ENCODE data around the gene TTC34.
A peak's percentile ranks its signal among the peaks of the same experiment; 100 is the strongest.
"Not testable (repeated sequence)": the region's sequence is repeated elsewhere in the genome, so short reads cannot be mapped to it uniquely, and the experiment has no call there.

TTC34 gene

DNA sequence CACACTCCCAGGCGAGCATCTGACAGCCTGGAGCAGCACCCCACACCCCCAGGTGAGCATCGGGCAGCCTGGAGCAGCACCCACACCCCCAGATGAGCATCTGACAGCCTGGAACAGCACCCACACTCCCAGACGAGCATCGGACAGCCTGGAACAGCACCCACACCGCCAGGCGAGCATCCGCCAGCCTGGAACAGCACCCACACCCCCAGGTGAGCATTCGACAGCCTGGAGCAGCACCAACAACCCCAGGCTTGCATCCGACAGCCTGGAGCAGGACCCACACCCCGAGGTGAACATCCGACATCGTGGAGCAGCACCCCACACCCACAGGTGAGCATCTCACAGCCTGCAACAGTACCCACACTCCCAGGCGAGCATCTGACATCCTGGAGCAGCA lies 42.1 kb downstream of the TTC34 start:
- not testable (repeated sequence) for DNase-seq

DNA sequence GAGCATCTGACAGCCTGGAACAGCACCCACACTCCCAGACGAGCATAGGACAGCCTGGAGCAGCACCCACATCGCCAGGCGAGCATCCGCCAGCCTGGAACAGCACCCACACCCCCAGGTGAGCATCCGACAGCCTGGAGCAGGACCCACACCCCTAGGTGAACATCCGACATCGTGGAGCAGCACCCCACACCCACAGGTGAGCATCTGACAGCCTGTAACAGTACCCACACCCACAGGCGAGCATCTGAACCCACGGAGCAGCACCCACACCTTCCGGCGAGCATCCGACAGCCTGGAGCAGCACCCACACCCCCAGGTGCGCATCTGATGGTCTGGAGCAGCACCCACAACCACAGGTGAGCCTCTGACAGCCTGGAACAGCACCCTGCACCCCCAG lies 44.0 kb downstream of the TTC34 start:
- DNase-seq: not testable (repeated sequence)

DNA sequence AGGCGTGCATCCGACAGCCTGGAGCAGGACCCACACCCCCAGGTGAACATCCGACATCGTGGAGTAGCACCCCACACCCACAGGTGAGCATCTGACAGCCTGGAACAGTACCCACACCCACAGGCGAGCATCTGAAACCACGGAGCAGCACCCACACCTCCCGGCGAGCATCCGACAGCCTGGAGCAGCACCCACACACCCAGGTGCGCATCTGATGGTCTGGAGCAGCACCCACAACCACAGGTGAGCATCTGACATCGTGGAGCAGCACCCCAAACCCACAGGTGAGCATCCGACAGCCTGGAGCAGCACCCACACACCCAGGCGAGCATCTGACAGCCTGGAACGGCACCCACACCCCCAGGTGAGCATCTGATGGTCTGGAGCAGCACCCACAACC lies 46.1 kb downstream of the TTC34 start:
- not testable (repeated sequence) for DNase-seq

DNA sequence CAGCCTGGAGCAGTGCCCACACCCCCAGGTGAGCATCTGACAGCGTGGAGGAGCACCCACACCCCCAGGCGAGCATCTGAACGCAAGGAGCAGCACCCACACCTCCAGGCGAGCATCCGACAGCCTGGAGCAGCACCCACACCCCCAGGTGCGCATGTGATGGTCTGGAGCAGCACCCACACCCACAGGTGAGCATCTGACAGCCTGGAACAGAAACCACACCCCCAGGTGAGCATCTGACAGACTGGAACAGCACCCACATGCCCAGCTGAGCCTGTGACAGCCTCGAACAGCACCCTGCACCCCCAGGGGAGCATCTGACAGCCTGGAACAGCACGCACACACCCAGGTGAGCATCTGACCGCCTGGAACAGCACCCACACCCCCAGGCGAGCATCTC lies 46.9 kb downstream of the TTC34 start:
- not testable (repeated sequence) for DNase-seq

DNA sequence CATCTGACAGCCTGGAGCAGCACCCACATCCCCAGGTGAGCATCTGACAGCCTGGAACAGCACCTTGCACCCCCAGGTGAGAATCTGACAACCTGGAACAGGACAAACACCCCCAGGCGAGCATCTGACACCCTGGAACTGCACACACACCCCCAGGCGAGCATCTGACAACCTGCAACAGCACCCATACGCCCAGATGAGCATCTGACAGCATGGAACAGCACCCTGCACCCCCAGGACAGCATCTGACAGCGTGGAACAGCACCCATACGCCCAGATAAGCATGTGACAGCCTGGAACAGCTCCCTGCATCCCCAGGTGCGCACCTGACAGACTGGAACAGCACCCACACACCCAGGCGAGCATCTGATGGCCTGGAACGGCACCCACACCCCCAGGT lies 49.0 kb downstream of the TTC34 start:
- DNase-seq: not testable (repeated sequence)

DNA sequence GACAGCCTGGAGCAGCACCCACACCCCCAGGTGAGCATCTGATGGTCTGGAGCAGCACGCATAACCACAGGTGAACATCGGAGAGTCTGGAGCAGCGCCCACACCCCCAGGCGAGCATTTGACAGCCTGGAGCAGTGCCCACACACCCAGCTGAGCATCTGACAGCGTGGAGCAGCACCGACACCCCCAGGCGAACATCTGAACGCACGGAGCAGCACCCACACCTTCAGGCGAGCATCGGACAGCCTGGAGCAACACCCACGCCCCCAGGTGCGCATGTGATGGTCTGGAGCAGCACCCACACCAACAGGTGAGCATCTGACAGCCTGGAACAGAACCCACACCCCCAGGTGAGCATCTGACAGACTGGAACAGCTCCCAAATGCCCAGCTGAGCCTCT lies 49.6 kb downstream of the TTC34 start:
- not testable (repeated sequence) for DNase-seq

DNA sequence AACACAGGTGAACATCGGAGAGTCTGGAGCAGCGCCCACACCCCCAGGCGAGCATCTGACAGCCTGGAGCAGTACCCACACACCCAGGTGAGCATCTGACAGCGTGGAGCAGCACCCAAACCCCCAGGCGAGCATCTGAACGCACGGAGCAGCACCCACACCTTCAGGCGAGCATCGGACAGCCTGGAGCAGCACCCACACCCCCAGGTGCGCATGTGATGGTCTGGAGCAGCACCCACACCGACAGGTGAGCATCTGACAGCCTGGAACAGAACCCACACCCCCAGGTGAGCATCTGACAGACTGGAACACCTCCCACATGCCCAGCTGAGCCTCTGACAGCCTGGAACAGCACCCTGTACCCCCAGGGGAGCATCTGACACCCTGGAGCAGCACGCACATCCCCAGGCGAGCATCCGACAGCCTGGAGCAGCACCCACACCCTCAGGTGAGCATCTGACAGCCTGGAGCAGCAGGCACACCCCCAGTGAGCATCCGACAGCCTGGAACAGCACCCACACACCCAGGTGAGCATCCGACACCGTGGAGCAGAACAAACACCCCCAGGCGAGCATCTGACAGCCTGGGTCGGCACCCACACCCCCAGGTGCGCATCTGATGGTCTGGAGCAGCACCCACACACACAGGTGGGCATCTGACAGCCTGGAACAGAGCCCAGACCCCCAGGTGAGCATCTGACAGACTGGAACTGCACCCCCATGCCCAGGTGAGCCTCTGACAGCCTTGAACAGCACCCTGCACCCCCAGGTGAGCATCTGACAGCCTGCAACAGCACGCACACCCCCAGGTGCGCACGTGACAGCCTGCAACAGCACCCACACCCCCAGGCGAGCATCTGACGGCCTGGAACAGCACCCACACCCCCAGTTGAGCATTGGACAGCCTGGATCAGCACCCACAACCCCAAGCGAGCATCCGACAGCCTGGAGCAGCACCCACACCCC lies 50.4 kb downstream of the TTC34 start:
- DNase-seq: not testable (repeated sequence)

DNA sequence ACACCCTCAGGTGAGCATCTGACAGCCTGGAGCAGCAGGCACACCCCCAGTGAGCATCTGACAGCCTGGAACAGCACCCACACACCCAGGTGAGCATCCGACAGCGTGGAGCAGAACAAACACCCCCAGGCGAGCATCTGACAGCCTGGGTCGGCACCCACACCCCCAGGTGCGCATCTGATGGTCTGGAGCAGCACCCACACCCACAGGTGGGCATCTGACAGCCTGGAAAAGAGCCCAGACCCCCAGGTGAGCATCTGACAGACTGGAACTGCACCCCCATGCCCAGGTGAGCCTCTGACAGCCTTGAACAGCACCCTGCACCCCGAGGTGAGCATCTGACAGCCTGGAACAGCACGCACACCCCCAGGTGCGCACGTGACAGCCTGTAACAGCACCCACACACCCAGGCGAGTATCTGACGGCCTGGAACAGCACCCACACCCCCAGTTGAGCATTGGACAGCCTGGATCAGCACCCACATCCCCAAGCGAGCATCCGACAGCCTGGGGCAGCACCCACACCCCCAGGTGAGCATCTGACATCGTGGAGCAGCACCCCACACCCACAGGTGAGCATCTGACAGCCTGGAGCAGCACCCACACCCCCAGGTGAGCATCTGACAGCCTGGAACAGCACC lies 51.3 kb downstream of the TTC34 start:
- not testable (repeated sequence) for DNase-seq

DNA sequence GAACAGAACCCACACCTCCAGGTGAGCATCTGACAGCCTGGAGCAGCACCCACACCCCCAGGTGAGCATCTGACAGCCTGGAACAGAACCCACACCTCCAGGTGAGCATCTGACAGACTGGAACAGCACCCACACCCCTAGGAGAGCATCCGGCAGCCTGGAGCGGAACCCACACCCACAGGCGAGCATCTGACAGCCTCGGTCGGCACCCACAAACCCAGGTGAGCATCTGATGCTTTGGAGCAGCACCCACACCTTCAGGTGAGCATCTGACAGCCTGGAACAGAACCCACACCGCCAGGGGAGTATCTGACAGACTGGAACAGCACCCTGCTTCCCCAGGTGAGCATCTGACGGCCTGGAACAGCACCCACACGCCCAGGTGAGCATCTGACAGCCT lies 52.9 kb downstream of the TTC34 start:
- not testable (repeated sequence) for DNase-seq

DNA sequence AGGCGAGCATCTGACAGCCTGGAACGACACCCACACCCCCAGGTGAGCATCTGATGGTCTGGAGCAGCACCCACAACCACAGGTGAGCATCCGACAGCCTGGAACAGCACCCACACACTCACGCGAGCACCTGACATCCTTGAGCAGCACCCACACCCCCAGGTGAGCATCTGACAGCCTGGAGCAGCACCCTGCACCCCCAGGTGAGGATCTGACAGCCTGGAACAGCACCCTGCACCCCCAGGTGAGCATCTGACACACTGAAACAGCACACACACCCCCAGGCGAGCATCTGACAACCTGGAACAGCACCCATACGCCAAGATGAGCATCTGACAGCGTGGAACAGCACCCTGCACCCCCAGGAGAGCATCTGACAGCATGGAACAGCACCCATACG lies 106.7 kb downstream of the TTC34 start:
- DNase-seq: not testable (repeated sequence)

DNA sequence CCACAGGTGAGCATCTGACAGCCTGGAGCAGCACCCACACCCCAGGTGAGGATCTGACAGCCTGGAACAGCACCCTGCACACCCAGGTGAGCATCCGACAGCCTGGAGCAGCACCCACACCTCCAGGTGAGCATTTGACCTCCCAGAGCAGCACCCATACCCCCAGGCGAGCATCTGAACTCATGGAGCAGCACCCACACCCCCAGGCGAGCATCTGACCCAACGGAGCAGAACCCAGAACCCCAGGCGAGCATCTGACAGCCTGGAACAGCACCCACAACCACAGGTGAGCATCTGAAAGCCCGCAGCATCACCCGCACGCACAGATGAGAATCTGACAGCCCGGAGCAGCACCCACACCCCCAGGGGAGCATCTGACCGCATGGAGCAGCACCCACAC lies 111.3 kb downstream of the TTC34 start:
- not testable (repeated sequence) for DNase-seq

DNA sequence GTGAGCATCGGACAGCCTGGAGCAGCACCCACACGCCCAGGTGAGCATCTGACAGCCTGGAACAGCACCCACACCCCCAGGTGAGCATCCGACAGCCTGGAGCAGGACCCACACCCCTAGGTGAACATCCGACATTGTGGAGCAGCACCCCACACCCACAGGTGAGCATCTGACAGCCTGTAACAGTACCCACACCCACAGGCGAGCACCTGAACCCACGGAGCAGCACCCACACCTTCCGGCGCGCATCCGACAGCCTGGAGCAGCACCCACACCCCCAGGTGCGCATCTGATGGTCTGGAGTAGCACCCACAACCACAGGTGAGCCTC lies 113.2 kb downstream of the TTC34 start:
- not testable (repeated sequence) for DNase-seq

DNA sequence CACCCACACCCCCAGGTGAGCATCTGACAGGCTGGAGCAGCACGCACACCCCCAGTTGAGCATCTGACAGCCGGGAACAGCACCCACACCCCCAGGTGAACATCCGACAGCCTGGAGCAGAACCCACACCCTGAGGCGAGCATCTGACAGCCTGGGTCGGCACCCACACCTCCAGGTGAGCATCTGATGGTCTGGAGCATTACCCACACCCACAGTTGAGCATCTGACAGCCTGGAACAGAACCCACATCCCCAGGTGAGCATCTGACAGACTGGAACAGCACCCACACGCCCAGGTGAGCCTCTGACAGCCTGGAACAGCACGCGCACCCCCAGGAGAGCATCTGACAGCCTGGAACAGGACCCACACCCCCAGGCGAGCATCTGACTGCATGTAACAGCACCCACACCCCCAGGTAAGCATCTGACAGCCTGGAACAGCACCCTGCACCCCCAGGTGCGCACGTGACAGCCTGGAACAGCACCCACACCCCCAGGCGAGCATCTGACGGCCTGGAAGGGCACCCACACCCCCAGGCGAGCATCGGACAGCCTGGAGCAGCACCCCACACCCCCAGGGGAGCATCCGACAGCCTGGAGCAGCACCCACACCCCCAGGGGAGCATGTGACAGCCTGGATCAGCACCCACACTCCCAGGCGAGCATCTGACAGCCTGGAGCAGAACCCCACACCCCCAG lies 113.7 kb downstream of the TTC34 start:
- DNase-seq: not testable (repeated sequence)

DNA sequence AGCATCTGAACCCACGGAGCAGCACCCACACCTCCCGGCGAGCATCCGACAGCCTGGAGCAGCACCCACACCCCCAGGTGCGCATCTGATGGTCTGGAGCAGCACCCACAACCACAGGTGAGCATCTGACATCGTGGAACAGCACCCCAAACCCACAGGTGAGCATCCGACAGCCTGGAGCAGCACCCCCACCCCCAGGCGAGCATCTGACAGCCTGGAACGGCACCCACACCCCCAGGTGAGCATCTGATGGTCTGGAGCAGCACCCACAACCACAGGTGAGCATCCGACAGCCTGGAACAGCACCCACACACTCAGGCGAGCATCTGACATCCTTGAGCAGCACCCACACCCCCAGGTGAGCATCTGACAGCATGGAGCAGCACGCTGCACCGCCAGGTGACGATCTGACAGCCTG lies 114.3 kb downstream of the TTC34 start:
- not testable (repeated sequence) for DNase-seq

DNA sequence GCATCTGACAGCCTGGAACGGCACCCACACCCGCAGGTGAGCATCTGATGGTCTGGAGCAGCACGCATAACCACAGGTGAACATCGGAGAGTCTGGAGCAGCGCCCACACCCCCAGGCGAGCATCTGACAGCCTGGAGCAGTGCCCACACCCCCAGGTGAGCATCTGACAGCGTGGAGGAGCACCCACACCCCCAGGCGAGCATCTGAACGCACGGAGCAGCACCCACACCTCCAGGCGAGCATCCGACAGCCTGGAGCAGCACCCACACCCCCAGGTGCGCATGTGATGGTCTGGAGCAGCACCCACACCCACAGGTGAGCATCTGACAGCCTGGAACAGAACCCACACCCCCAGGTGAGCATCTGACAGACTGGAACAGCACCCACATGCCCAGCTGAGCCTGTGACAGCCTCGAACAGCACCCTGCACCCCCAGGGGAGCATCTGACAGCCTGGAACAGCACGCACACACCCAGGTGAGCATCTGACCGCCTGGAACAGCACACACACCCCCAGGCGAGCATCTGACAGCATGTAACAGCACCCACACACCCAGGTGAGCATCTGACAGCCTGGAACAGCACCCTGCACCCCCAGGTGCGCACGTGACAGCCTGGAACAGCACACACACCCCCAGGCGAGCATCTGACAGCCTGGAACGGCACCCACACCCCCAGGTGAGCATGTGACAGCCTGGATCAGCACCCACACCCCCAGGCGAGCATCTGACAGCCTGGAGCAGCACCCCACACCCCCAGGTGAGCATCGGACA lies 115.2 kb downstream of the TTC34 start:
- DNase-seq: not testable (repeated sequence)

DNA sequence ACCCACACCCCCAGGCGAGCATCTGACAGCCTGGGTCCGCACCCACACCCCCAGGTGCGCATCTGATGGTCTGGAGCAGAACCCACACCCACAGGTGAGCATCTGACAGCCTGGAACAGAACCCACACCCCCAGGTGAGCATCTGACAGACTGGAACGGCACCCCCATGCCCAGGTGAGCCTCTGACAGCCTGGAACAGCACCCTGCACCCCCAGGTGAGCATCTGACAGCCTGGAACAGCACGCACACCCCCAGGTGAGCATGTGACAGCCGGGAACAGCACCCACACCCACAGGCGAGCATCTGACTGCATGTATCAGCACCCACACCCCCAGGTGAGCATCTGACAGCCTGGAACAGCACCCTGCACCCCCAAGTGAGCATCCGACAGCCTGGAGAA lies 115.8 kb downstream of the TTC34 start:
- not testable (repeated sequence) for DNase-seq

DNA sequence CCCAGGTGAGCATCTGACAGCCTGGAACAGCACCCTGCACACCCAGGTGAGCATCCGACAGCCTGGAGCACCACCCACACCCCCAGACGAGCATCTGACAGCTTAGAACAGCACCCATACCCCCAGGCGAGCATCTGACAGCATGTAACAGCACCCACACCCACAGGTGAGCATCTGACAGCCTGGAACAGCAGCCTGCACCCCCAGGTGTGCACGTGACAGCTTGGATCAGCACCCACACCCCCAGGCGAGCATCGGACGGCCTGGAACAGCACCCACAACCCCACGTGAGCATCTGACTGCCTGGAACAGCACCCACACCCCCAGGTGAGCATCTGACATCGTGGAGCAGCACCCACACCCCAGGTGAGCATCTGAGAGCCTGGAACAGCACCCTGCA lies 116.6 kb downstream of the TTC34 start:
- not testable (repeated sequence) for DNase-seq

DNA sequence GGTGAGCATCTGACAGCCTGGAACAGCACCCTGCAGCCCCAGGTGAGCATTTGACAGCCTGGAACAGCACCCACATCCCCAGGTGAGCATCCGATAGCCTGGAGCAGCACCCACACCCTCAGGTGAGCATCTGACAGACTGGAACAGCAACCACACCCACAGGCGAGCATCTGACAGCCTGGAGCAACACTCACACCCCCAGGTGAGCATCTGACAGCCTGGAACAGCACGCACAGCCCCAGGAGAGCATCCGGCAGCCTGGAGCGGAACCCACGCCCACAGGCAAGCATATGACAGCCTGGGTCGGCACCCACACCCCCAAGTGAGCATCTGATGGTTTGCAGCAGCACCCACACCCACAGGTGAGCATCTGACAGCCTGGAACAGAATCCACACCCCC lies 117.5 kb downstream of the TTC34 start:
- DNase-seq: peak; percentile 1

DNA sequence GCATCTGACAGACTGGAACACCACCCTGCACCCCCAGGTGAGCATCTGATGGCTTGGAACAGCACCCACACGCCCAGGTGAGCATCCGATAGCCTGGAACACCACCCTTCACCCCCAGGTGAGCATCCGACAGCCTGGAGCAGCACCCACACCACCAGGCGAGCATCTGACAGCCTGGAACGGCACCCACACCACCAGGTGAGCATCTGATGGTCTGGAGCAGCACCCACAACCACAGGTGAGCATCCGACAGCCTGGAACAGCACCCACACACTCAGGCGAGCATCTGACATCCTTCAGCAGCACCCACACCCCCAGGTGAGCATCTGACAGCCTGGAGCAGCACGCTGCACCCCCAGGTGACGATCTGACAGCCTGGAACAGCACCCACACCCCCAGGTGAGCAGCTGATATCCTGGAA lies 118.2 kb downstream of the TTC34 start:
- DNase-seq: not testable (repeated sequence)

DNA sequence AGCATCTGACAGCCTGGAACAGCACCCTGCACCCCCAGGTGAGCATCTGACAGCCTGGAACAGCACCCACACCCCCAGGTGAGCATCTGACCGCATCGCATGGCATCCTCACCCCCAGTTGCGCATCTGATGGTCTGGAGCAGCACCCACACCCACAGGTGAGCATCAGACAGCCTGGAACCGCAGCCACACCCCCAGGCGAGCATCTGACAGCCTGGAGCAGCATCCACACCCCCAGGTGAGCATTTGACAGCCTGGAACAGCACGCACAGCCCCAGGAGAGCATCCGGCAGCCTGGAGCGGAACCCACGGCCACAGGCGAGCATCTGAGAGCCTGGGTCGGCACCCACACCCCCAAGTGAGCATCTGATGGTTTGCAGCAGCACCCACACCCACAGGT lies 118.6 kb downstream of the TTC34 start:
- DNase-seq: not testable (repeated sequence)

DNA sequence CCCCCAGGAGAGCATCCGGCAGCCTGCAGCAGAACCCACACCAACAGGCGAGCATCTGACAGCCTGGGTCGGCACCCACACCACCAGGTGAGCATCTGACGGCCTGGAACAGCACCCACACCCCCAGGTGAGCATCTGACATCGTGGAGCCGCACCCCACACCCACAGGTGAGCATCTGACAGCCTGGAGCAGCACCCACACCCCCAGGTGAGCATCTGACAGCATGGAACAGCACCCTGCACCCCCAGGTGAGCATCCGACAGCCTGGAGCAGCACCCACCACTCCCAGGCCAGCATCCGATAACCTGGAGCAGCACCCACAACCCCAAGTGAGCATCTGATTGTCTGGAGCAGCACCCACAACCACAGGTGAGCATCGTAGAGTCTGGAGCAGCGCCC lies 124.8 kb downstream of the TTC34 start:
- DNase-seq: not testable (repeated sequence)

DNA sequence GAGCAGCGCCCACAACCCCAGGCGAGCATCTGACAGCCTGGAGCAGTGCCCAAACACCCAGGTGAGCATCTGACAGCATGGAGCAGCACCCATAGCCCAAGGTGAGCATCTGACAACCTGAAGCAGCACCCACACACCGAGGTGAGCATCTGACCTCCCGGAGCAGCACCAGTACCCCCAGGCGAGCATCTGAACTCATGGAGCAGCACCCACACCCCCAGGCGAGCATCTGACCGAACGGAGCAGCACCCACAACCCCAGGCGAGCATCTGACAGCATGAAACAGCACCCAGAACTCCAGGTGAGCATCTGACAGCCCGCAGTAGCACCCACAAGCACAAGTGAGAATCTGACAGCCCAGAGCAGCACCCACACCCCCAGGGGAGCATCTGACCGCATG lies 129.8 kb downstream of the TTC34 start:
- DNase-seq: not testable (repeated sequence)

DNA sequence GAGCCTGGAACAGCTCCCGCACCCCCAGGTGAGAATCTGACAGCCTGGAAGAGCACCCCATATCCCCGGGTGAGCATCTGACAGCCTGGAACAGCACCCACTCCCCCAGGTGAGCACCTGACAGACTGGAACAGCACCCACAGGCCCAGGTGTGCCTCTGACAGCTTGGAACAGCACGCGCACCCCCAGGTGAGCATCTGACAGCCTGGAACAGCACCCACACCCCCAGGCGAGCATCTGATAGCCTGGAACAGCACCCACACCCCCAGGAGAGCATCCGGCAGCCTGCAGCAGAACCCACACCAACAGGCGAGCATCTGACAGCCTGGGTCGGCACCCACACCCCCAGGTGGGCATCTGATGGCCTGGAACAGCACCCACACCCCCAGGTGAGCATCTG lies 141.7 kb downstream of the TTC34 start:
- not testable (repeated sequence) for DNase-seq

Data from NCI-H69 (cell line).